ENCODE measurements around the gene ZNF134. TPM values are rescaled to one million over a fixed set of nuclear protein-coding genes. Genes with fewer than 3 reads are reported as not detected.
A peak's percentile ranks its signal among the peaks of the same experiment; 100 is the strongest.

ZNF134 gene
- total RNA-seq, 1 donor from 2014 or later = 13.3 TPM

- H3K36me3 ChIP-seq = peaks cover 66% of the 10 kb centered on the region
- no peak for DNase-seq
- no peak overlapping the region for H3K27ac ChIP-seq (replicated peaks)
- H3K9me3 ChIP-seq (replicated peaks) = peaks cover 92% of the 10 kb centered on the region
- no peak overlapping the region for H3K4me3 ChIP-seq
- TF ChIP-seq CTCF (IDR thresholded peaks at IDR 0.05; ENCODE audit: borderline replicate concordance) = no peak
- peaks cover 18% of the 10 kb centered on the region for H3K4me1 ChIP-seq
- intact Hi-C loops (cut with micrococcal nuclease) = no loop called here
- H3K27me3 ChIP-seq (ENCODE audit: low read depth) = no peaks in the 10 kb centered on the region
These were observed 28.5 kb downstream of the ZNF134 start for GRCh38 chr19:57642396-57643046.

- Histone ChIP-seq H3K27ac (replicated peaks) (no peak overlapping the region), H3K4me3 (no peak overlapping the region), H3K9me3 (replicated peaks) (peaks cover 80% of the 10 kb centered on the region), H3K27me3 (ENCODE audit: low read depth) (no peaks in the 10 kb centered on the region), H3K4me1 (peaks cover 18% of the 10 kb centered on the region), H3K36me3 (peaks cover 54% of the 10 kb centered on the region)
- DNase-seq = no peak
- no peak for TF ChIP-seq CTCF (IDR thresholded peaks at IDR 0.05; ENCODE audit: borderline replicate concordance)
- intact Hi-C loops (cut with micrococcal nuclease) = no loop called here
These were observed 29.7 kb downstream of the ZNF134 start for GRCh38 chr19:57643734-57644133.

- intact Hi-C loops (cut with micrococcal nuclease) = no loop called here
- Histone ChIP-seq H3K27me3 (ENCODE audit: low read depth) (no peaks in the 10 kb centered on the region), H3K36me3 (peaks cover 7% of the 10 kb centered on the region), H3K9me3 (replicated peaks) (peaks cover 32% of the 10 kb centered on the region), H3K4me1 (peaks cover 10% of the 10 kb centered on the region), H3K4me3 (no peak overlapping the region), H3K27ac (replicated peaks) (no peak overlapping the region)
- TF ChIP-seq CTCF (IDR thresholded peaks at IDR 0.05; ENCODE audit: borderline replicate concordance) = no peak
- no peak for DNase-seq
These were observed 34.4 kb downstream of the ZNF134 start for GRCh38 chr19:57648331-57649003.

- DNase-seq = no peak
- peak overlapping the region; percentile 63 for H3K27ac ChIP-seq (replicated peaks)
- intact Hi-C loops (cut with micrococcal nuclease) = no loop called here
These were observed 37.6 kb downstream of the ZNF134 start for GRCh38 chr19:57651654-57651996.

GRCh38 chr19:57653689-57654088 lies 39.6 kb downstream of the ZNF134 start:
- Histone ChIP-seq H3K27ac (replicated peaks) (no peak overlapping the region), H3K9me3 (replicated peaks) (no peaks in the 10 kb centered on the region), H3K36me3 (no peaks in the 10 kb centered on the region), H3K4me3 (no peak overlapping the region), H3K27me3 (ENCODE audit: low read depth) (no peaks in the 10 kb centered on the region), H3K4me1 (peaks cover 9% of the 10 kb centered on the region)
- intact Hi-C loops (cut with micrococcal nuclease) = no loop called here
- DNase-seq = no peak
- no peak for TF ChIP-seq CTCF (IDR thresholded peaks at IDR 0.05; ENCODE audit: borderline replicate concordance)

More at GRCh38 chr19:57651654-57651996, 37.6 kb downstream of the ZNF134 start:
- Histone ChIP-seq H3K4me3 (peak overlapping the region; percentile 54), H3K36me3 (no peaks in the 10 kb centered on the region), H3K9me3 (replicated peaks) (peaks cover 4% of the 10 kb centered on the region), H3K27me3 (ENCODE audit: low read depth) (no peaks in the 10 kb centered on the region), H3K4me1 (peaks cover 9% of the 10 kb centered on the region)
- peak; percentile 16 for TF ChIP-seq CTCF (IDR thresholded peaks at IDR 0.05; ENCODE audit: borderline replicate concordance)
